H1 (cell line): Measurements from ENCODE around the gene BNC2. TPM values are rescaled to one million over a fixed set of nuclear protein-coding genes. Genes with fewer than 3 reads are reported as not detected.

ENCODE experiments used
- CTCF ChIA-PET: fragments of 300-600 bp; sonication (Branson Sonifier 250); formaldehyde crosslinking; loops from one replicate; lab custom pipeline; 2021; ENCODE audit not compliant: partially characterized antibody; lab: Charles Lee
- POLR2A ChIA-PET: fragments of 300-600 bp; sonication (Branson Sonifier 250); formaldehyde crosslinking; loops from one replicate; lab custom pipeline; 2021; ENCODE audit warnings: inconsistent platforms; ENCODE audit not compliant: partially characterized antibody; lab: Charles Lee
- DNase-seq, 2 experiments: peaks; one replicate each; pipeline versions ENCODE4 v3.0.0 to v3.0.0-alpha.2; 2010 to 2022; ENCODE audit warnings: low spot score in 2 of 2, low read depth in 1 of 2, mixed read lengths in 1 of 2
- FAIRE-seq: peaks from 2 replicates; lab custom pipeline; 2011; peaks lifted over from hg19 to GRCh38; lab: Jason Lieb, UNC
- H2AFZ ChIP-seq: 2 replicates; pipeline ENCODE4 v1.8.1; 2012; ENCODE audit warnings: low read length, inconsistent platforms
- H2AK5ac ChIP-seq: 2 replicates; pipeline ENCODE4 v1.6.1; 2013; ENCODE audit warnings: low read depth, low read length
- H2BK120ac ChIP-seq: replicated peaks from 2 replicates; pipeline ENCODE3; 2013; ENCODE audit warnings: low read depth, low read length, inconsistent platforms
- H2BK12ac ChIP-seq: 2 replicates; pipeline ENCODE4 v1.6.1; 2013; ENCODE audit warnings: low read depth, low read length
- H2BK15ac ChIP-seq: 2 replicates; pipeline ENCODE4 v1.6.1; 2013; ENCODE audit warnings: low read length
- H2BK20ac ChIP-seq: 2 replicates; pipeline ENCODE4 v1.6.1; 2013; ENCODE audit warnings: low read length
- H2BK5ac ChIP-seq: 2 replicates; pipeline ENCODE4 v1.6.1; 2013; ENCODE audit warnings: low read depth, low read length
- H3K14ac ChIP-seq: 2 replicates; pipeline ENCODE4 v1.6.1; 2013; ENCODE audit warnings: inconsistent platforms; ENCODE audit not compliant: insufficient read length
- H3K18ac ChIP-seq: 2 replicates; pipeline ENCODE4 v1.6.1; 2013; ENCODE audit warnings: low read length; ENCODE audit errors: extremely low read depth
- H3K23ac ChIP-seq: 2 replicates; pipeline ENCODE4 v1.6.1; 2013; ENCODE audit warnings: inconsistent platforms; ENCODE audit not compliant: insufficient read length
- H3K23me2 ChIP-seq: 2 replicates; pipeline ENCODE4 v1.6.1; 2013; ENCODE audit warnings: low read depth, low read length
- H3K27ac ChIP-seq: 2 replicates; pipeline ENCODE4 v1.6.1; 2011; ENCODE audit warnings: low read depth, low read length, inconsistent platforms
- H3K27me3 ChIP-seq, 4 experiments: replicated peaks in 1 of 4; 1 replicate in 1 of 4; 2 replicates in 3 of 4; pipeline versions ENCODE4 v1.6.1 to v1.8.1; 2011 to 2013; ENCODE audit warnings: low read length in 3 of 4, mild to moderate bottlenecking in 3 of 4, inconsistent platforms in 2 of 4, mixed read lengths in 2 of 4, moderate library complexity in 1 of 4; ENCODE audit not compliant: control insufficient read depth in 3 of 4, insufficient read depth in 3 of 4; ENCODE audit errors: extremely low read depth in 1 of 4
- H3K36me3 ChIP-seq, 4 experiments: 2 replicates each; pipeline versions ENCODE4 v1.6.1 to v1.8.1; 2011 to 2013; ENCODE audit warnings: mild to moderate bottlenecking in 4 of 4, low read length in 3 of 4, moderate library complexity in 2 of 4, control low read depth in 1 of 4, inconsistent platforms in 1 of 4; ENCODE audit not compliant: insufficient read depth in 4 of 4, control insufficient read depth in 2 of 4
- H3K4ac ChIP-seq: replicated peaks from 2 replicates; pipeline ENCODE3; 2013; ENCODE audit warnings: low read length, low read depth, mixed read lengths, inconsistent platforms; ENCODE audit not compliant: insufficient read length
- H3K4me1 ChIP-seq, 4 experiments: replicated peaks in 1 of 4; 1 replicate in 1 of 4; 2 replicates in 3 of 4; pipeline versions ENCODE4 v1.6.1 to v1.8.1; 2011 to 2013; ENCODE audit warnings: low read length in 3 of 4, inconsistent platforms in 2 of 4, mixed read lengths in 1 of 4; ENCODE audit not compliant: insufficient read depth in 4 of 4, control insufficient read depth in 3 of 4
- H3K4me2 ChIP-seq, 2 experiments: 2 replicates each; pipeline versions ENCODE4 v1.6.1 to v1.8.1; 2011 to 2013; ENCODE audit warnings: low read depth in 2 of 2, low read length in 2 of 2, control low read depth in 1 of 2, inconsistent platforms in 1 of 2, mild to moderate bottlenecking in 1 of 2; ENCODE audit not compliant: insufficient read depth in 1 of 2
- H3K4me3 ChIP-seq, 4 experiments: fragments of 200-600, 300-600 bp in 1 of 4; sonication (generic), shearing (Covaris generic), sonication (Bioruptor Twin) in 1 of 4; 2 replicates each; pipeline versions ENCODE4 v1.5.1 to v1.8.1; 2011 to 2016; ENCODE audit warnings: low read length in 4 of 4, low read depth in 3 of 4, control low read depth in 2 of 4, inconsistent platforms in 2 of 4, mild to moderate bottlenecking in 2 of 4, mixed read lengths in 1 of 4, moderate library complexity in 1 of 4; ENCODE audit not compliant: insufficient read depth in 2 of 4; ENCODE audit errors: extremely low read depth in 1 of 4
- H3K56ac ChIP-seq: replicated peaks from 2 replicates; pipeline ENCODE3; 2013; ENCODE audit warnings: low read depth, mild to moderate bottlenecking, mixed read lengths, low read length, inconsistent platforms; ENCODE audit not compliant: insufficient read length
- H3K79me1 ChIP-seq: 2 replicates; pipeline ENCODE4 v1.6.1; 2013; ENCODE audit warnings: low read depth, low read length, control low read depth
- H3K79me2 ChIP-seq, 2 experiments: 2 replicates each; pipeline versions ENCODE4 v1.6.1 to v1.8.1; 2012 to 2013; ENCODE audit warnings: low read length in 2 of 2, mild to moderate bottlenecking in 2 of 2, inconsistent platforms in 1 of 2; ENCODE audit not compliant: insufficient read depth in 2 of 2, control insufficient read depth in 1 of 2
- H3K9ac ChIP-seq, 4 experiments: replicated peaks in 1 of 4; 1 replicate in 1 of 4; 2 replicates in 3 of 4; pipeline versions ENCODE4 v1.6.1 to v1.8.1; 2011 to 2013; ENCODE audit warnings: low read depth in 3 of 4, low read length in 3 of 4, control low read depth in 2 of 4, mild to moderate bottlenecking in 2 of 4, moderate library complexity in 2 of 4, inconsistent platforms in 1 of 4; ENCODE audit errors: extremely low read depth in 1 of 4
- H3K9me3 ChIP-seq, 2 experiments: 2 replicates each; pipeline versions ENCODE4 v1.6.1 to v1.8.1; 2012 to 2013; ENCODE audit warnings: mild to moderate bottlenecking in 2 of 2, moderate library complexity in 2 of 2, control low read depth in 1 of 2, inconsistent platforms in 1 of 2, low read depth in 1 of 2, low read length in 1 of 2, mixed read lengths in 1 of 2; ENCODE audit not compliant: insufficient read depth in 2 of 2
- H4K20me1 ChIP-seq, 2 experiments: replicated peaks in 1 of 2; 2 replicates each; pipeline versions ENCODE3 to v1.8.1; 2011 to 2013; ENCODE audit warnings: inconsistent platforms in 2 of 2, low read length in 2 of 2, mild to moderate bottlenecking in 1 of 2; ENCODE audit not compliant: insufficient read depth in 2 of 2, control insufficient read depth in 1 of 2
- H4K5ac ChIP-seq: 2 replicates; pipeline ENCODE4 v1.6.1; 2013; ENCODE audit warnings: low read length, low read depth, mixed read lengths, inconsistent platforms; ENCODE audit not compliant: insufficient read length
- H4K8ac ChIP-seq: 2 replicates; pipeline ENCODE4 v1.8.0; 2013; ENCODE audit warnings: mild to moderate bottlenecking, moderate library complexity, low read length, inconsistent platforms; ENCODE audit not compliant: insufficient read depth; ENCODE audit errors: extremely low read depth
- H4K91ac ChIP-seq: replicated peaks from 2 replicates; pipeline ENCODE3; 2013; ENCODE audit warnings: low read length, mixed read lengths, inconsistent platforms; ENCODE audit not compliant: insufficient read length
- ATF2 ChIP-seq: IDR thresholded peaks from 2 replicates; pipeline ENCODE4 v1.6.1; 2012; ENCODE audit warnings: low read length, inconsistent platforms
- FOSL1 ChIP-seq: IDR thresholded peaks from 2 replicates; pipeline ENCODE4 v1.6.1; 2011; ENCODE audit warnings: mild to moderate bottlenecking, low read depth, low read length, moderate library complexity; ENCODE audit not compliant: insufficient read depth
- HDAC6 ChIP-seq: IDR thresholded peaks from one replicate; pipeline ENCODE4 v1.7.1; 2012; ENCODE audit warnings: low read depth, mild to moderate bottlenecking, inconsistent platforms, low read length, moderate library complexity
- NANOG ChIP-seq: IDR thresholded peaks from 2 replicates; pipeline ENCODE4 v1.6.1; 2011; ENCODE audit warnings: low read length, low read depth, mild to moderate bottlenecking, inconsistent platforms; ENCODE audit not compliant: insufficient read depth, poor library complexity, severe bottlenecking
- RNF2 ChIP-seq: fragments of 200-900, 300-1000 bp; sonication (generic); IDR thresholded peaks from 2 replicates; pipeline ENCODE4 v1.7.1; 2016; ENCODE audit warnings: borderline replicate concordance, low read depth, mild to moderate bottlenecking, antibody characterized with exemption, low read length; ENCODE audit not compliant: poor library complexity, severe bottlenecking; ENCODE audit errors: missing control alignments
- SIN3A ChIP-seq, 2 experiments: IDR thresholded peaks in 1 of 2; conservative IDR thresholded peaks in 1 of 2; 2 replicates each; pipeline ENCODE4 v1.6.1; 2011 to 2012; ENCODE audit warnings: low read length in 2 of 2, improper control_type of control experiment in 1 of 2, low read depth in 1 of 2, mild to moderate bottlenecking in 1 of 2
- SIX5 ChIP-seq: IDR thresholded peaks from 2 replicates; pipeline ENCODE4 v1.6.1; 2011; ENCODE audit warnings: mild to moderate bottlenecking, low read depth, low read length
- SP2 ChIP-seq: IDR thresholded peaks from 2 replicates; pipeline ENCODE4 v1.6.1; 2012; ENCODE audit warnings: mild to moderate bottlenecking, low read length, inconsistent platforms
- TAF7 ChIP-seq: optimal IDR thresholded peaks from 2 replicates; pipeline ENCODE3; 2011; ENCODE audit warnings: low read depth, mild to moderate bottlenecking, inconsistent platforms, low read length, moderate library complexity, borderline replicate concordance
- TCF12 ChIP-seq: IDR thresholded peaks from 2 replicates; pipeline ENCODE4 v1.6.1; 2011; ENCODE audit warnings: low read depth, mild to moderate bottlenecking, low read length
- whole genome bisulfite sequencing, 2 experiments: shearing (Covaris generic) in 1 of 2; methylation state at CpG; one replicate each; pipeline versions ENCODE4 v1.1.6 to v1.1.7; 2013 to 2015; ENCODE audit warnings: low lambda C conversion rate in 2 of 2, mixed read lengths in 2 of 2, inconsistent platforms in 1 of 2, low coverage in 1 of 2, missing lambda C conversion rate in 1 of 2; ENCODE audit not compliant: insufficient replicate concordance in 2 of 2, insufficient coverage in 1 of 2, insufficient read length in 1 of 2; ENCODE audit errors: extremely low coverage in 1 of 2, missing lambda C conversion rate in 1 of 2; 5-methylcytosine and 5-hydroxymethylcytosine counted together
- polyA plus RNA-seq, 7 experiments: library from polyadenylated mRNA; depleted of rRNA in 3 of 7; stranded (reverse) in 5 of 7; unstranded in 2 of 7; fragments of >200 nt in 5 of 7; fragments of 200-250 nt in 2 of 7; gene quantifications; 1 replicate in 5 of 7; 2 replicates in 1 of 7; 4 replicates in 1 of 7; pipeline versions ENCODE4 v1.2.1 to v1.2.3, GENCODE V29; 2011 to 2013; ENCODE audit warnings: missing spikeins in 2 of 7, mixed read lengths in 2 of 7
- total RNA-seq: library from RNA; stranded (reverse); fragmentation: NEBNext Ultra II Directional; extraction: Animal tissue kit (Norgen Biotek cat#: 25700); gene quantifications from 2 replicates; pipeline ENCODE4 v1.2.1, GENCODE V29; 2021

BNC2 gene
- total and polyA plus RNA-seq, 2 of the 8 experiments (the other 6 are each of a cell fraction or from before 2014, with no cell fraction given), result 16.0 to 26.8 TPM

- no peak overlapping the region for H4K91ac ChIP-seq
- no peak overlapping the region for H3K9ac ChIP-seq
- H4K8ac ChIP-seq, result no peak overlapping the region
- H3K27me3 ChIP-seq, result no peaks in the 10 kb centered on the region
- no peak overlapping the region for H3K4me2 ChIP-seq
- H3K23ac ChIP-seq, result no peak overlapping the region
- no peak overlapping the region for H3K18ac ChIP-seq
- H4K5ac ChIP-seq, result no peak overlapping the region
- no peak overlapping the region for H2BK120ac ChIP-seq
- no peak overlapping the region for H3K56ac ChIP-seq
- 91% methylated on average over 5 of the region's 5 CpGs; no CpG with 5 or more reads in 1 of the 2 experiments for WGBS, 2 experiments
- no peak overlapping the region for H3K4me3 ChIP-seq
- H3K79me1 ChIP-seq, result 0 out of 2 replicates have a peak, but pooled peaks cover 3% of the 10 kb centered on the region
- no peak for DNase-seq
- H3K36me3 ChIP-seq, result no peaks in the 10 kb centered on the region
- H2BK20ac ChIP-seq, result no peak overlapping the region
- no peak for FAIRE-seq
- H2AFZ ChIP-seq, result no peak overlapping the region
- no peaks in the 10 kb centered on the region for H3K23me2 ChIP-seq
- no peak overlapping the region for H2BK12ac ChIP-seq
- no peak overlapping the region for H2AK5ac ChIP-seq
- H4K20me1 ChIP-seq, result no peaks in the 10 kb centered on the region
- H2BK5ac ChIP-seq, result no peak overlapping the region
- CTCF ChIA-PET, result no interaction called here
- no peak overlapping the region for H3K4ac ChIP-seq
- H3K79me2 ChIP-seq, result peaks cover 0 to 18% of the 10 kb centered on the region in 2 experiments; a peak in 2 of 4 replicates
- no peaks in the 10 kb centered on the region for H3K9me3 ChIP-seq
- no peak overlapping the region for H2BK15ac ChIP-seq
- no peak overlapping the region for H3K14ac ChIP-seq
- H3K4me1 ChIP-seq, result peaks cover 0 to 18% (median 7%) of the 10 kb centered on the region in 4 experiments; a peak in 3 of 7 replicates
- no peak overlapping the region for H3K27ac ChIP-seq
- POLR2A ChIA-PET, result interaction anchor here (1.2 kb wide), 1 partner anchor 172 kb away, joined by 3 read pairs; no protein-coding TSS in a partner anchor
- no peak for TF ChIP-seq HDAC6
- TF ChIP-seq SP2, result no peak
- TF ChIP-seq TCF12, result no peak
- no peak for TF ChIP-seq FOSL1
- TF ChIP-seq SIX5, result no peak
- no peak for TF ChIP-seq NANOG
- no peak for TF ChIP-seq RNF2
- no peak for TF ChIP-seq ATF2
- no peak for TF ChIP-seq TAF7
- no peak for TF ChIP-seq SIN3A (conservative IDR thresholded peaks at IDR 0.05 in 1 of 2, IDR thresholded peaks at IDR 0.05 in 1 of 2; ENCODE audit: low read depth in 1 of 2, low read length in 2 of 2)
Observed at GRCh38 chr9:16687678-16688369, 182.6 kb downstream of the BNC2 start.
